ENCODE results near the gene ABCC1.

Gene ABCC1

DNA sequence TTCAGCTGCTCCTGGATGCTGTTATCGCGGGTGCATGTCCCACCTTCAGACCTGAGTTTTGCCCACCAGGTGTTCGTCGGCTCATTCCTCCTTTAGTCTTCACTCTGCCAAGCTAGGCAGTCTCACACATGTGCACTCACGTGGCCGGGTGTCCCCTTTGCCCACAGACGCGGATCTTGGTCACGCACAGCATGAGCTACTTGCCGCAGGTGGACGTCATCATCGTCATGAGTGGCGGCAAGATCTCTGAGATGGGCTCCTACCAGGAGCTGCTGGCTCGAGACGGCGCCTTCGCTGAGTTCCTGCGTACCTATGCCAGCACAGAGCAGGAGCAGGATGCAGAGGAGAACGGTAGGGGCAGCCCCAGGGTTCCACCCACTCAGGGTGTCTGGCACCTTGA is 140.8 kb downstream of the ABCC1 start:
- Histone ChIP-seq H3K4me3 (ENCODE audit: low read depth, low read length) (no peak overlapping the region), H3K27ac (ENCODE audit: extremely low read depth, low read depth, low read length) (no peak overlapping the region), H3K9me3 (ENCODE audit: control insufficient read depth, insufficient read depth, low read depth, low read length) (no peaks in the 10 kb centered on the region), H3K4me1 (ENCODE audit: control insufficient read depth, insufficient read depth, low read length) (0 out of 2 replicates have a peak, but pooled peaks cover 4% of the 10 kb centered on the region), H3K36me3 (ENCODE audit: control insufficient read depth in 2 of 2, insufficient read depth in 1 of 2, low read length in 2 of 2) (peaks cover 9 to 56% of the 10 kb centered on the region in 2 experiments; a peak in 2 of 3 replicates)
- CTCF ChIA-PET, result no interaction called here
- TF ChIP-seq MEIS1 (CRISPR knock-in tag; IDR thresholded peaks at IDR 0.05; ENCODE audit: borderline replicate concordance), result no peak
- TF ChIP-seq ZNF155 (tag by site-specific recombination; IDR thresholded peaks at IDR 0.05), result no peak
- TF ChIP-seq ZNF292 (tag by site-specific recombination; IDR thresholded peaks at IDR 0.05; ENCODE audit: borderline replicate concordance, low read depth), result no peak
- TF ChIP-seq ZBTB8A (tag by site-specific recombination; IDR thresholded peaks at IDR 0.05), result no peak
- TF ChIP-seq, protein P1, sequence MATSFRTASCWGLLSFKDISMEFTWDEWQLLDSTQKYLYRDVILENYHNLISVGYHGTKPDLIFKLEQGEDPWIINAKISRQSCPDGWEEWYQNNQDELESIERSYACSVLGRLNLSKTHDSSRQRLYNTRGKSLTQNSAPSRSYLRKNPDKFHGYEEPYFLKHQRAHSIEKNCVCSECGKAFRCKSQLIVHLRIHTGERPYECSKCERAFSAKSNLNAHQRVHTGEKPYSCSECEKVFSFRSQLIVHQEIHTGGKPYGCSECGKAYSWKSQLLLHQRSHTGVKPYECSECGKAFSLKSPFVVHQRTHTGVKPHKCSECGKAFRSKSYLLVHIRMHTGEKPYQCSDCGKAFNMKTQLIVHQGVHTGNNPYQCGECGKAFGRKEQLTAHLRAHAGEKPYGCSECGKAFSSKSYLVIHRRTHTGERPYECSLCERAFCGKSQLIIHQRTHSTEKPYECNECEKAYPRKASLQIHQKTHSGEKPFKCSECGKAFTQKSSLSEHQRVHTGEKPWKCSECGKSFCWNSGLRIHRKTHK (tag by site-specific recombination; IDR thresholded peaks at IDR 0.05), result no peak
- TF ChIP-seq ZNF302 (tag by site-specific recombination; IDR thresholded peaks at IDR 0.05; ENCODE audit: low read depth), result no peak
- TF ChIP-seq ZNF214 (tag by site-specific recombination; IDR thresholded peaks at IDR 0.05; ENCODE audit: borderline replicate concordance), result no peak
- TF ChIP-seq ZNF529 (tag by site-specific recombination; IDR thresholded peaks at IDR 0.05; ENCODE audit: insufficient replicate concordance), result no peak
- TF ChIP-seq ZNF354C (tag by site-specific recombination; IDR thresholded peaks at IDR 0.05; ENCODE audit: borderline replicate concordance, low read depth), result no peak
- TF ChIP-seq ZNF311 (tag by site-specific recombination; IDR thresholded peaks at IDR 0.05; ENCODE audit: borderline replicate concordance), result no peak
- TF ChIP-seq, protein P2, sequence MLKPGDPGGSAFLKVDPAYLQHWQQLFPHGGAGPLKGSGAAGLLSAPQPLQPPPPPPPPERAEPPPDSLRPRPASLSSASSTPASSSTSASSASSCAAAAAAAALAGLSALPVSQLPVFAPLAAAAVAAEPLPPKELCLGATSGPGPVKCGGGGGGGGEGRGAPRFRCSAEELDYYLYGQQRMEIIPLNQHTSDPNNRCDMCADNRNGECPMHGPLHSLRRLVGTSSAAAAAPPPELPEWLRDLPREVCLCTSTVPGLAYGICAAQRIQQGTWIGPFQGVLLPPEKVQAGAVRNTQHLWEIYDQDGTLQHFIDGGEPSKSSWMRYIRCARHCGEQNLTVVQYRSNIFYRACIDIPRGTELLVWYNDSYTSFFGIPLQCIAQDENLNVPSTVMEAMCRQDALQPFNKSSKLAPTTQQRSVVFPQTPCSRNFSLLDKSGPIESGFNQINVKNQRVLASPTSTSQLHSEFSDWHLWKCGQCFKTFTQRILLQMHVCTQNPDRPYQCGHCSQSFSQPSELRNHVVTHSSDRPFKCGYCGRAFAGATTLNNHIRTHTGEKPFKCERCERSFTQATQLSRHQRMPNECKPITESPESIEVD (tag by site-specific recombination; IDR thresholded peaks at IDR 0.05), result no peak
- no peak for TF ChIP-seq ZNF626 (tag by site-specific recombination; IDR thresholded peaks at IDR 0.05)
- no peak for TF ChIP-seq IKZF3 (tag by site-specific recombination; IDR thresholded peaks at IDR 0.05)
- no peak for TF ChIP-seq ZNF514 (tag by site-specific recombination; IDR thresholded peaks at IDR 0.05)
- no peak for TF ChIP-seq ZNF624 (tag by site-specific recombination; IDR thresholded peaks at IDR 0.05)
- POLR2A ChIA-PET, result no interaction called here

DNA sequence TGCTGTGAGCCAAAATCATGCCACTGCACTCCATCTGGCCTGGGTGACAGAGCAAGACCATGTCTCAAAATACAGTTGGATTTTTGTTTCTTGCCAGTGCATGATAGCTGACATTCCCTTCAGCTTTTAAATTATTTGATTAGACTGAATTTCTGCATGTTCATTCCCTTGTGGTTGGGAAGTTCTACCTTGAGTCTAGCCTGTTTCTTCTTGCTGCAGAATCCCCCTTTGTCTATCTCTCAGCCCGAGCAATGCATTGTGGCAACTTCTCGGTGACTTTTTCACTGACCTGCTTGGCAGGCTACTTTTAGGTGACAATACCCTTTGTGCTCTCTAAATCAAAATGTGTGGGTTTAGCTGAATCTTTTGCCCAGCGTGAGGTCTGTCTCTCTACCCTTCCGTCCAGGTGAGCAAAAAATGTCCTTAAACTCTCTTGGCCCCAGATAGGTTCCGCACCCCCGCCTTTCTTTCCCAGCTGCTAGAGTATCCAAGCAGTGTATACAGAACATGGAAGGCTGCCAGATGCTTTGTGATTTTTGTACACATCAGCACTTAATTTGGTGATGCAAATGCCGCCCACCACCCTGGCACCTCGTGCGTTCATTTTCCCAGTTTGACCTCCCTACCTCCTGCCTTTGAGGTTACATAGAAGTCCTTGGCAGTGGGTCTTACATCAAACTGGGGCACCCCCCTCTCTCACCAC is 143.7 kb downstream of the ABCC1 start:
- Histone ChIP-seq H3K4me3 (ENCODE audit: low read depth, low read length) (no peak overlapping the region), H3K27ac (ENCODE audit: extremely low read depth, low read depth, low read length) (0 out of 2 replicates have a peak overlapping the region, but pooled peaks have one; percentile 16), H3K36me3 (ENCODE audit: control insufficient read depth in 2 of 2, insufficient read depth in 1 of 2, low read length in 2 of 2) (peaks cover 3 to 45% of the 10 kb centered on the region in 2 experiments; a peak in 2 of 3 replicates), H3K9me3 (ENCODE audit: control insufficient read depth, insufficient read depth, low read depth, low read length) (no peaks in the 10 kb centered on the region), H3K4me1 (ENCODE audit: control insufficient read depth, insufficient read depth, low read length) (0 out of 2 replicates have a peak, but pooled peaks cover 4% of the 10 kb centered on the region)
- POLR2A ChIA-PET, result no interaction called here
- TF ChIP-seq ZBTB8A (tag by site-specific recombination; IDR thresholded peaks at IDR 0.05) (no peak), MZF1 (tag by site-specific recombination; IDR thresholded peaks at IDR 0.05; ENCODE audit: borderline replicate concordance) (no peak), IKZF3 (tag by site-specific recombination; IDR thresholded peaks at IDR 0.05) (no peak), EGR2 (tag by site-specific recombination; IDR thresholded peaks at IDR 0.05; ENCODE audit: low read depth) (0 out of 2 replicates have a peak, but pooled peaks have one; percentile 16), ZFHX2 (tag by site-specific recombination; conservative IDR thresholded peaks at IDR 0.05) (peak; percentile 72)
- CTCF ChIA-PET, result interaction anchor here (0.6 to 1.3 kb wide), 4 partner anchors 68 to 1760 kb away, joined by 3 read pairs; no protein-coding TSS in a partner anchor
